IPS DF 6.9 (cell line): ENCODE results near the gene SPINT4.
A peak's percentile ranks its signal among the peaks of the same experiment; 100 is the strongest.
"Not testable (repeated sequence)": the region's sequence is repeated elsewhere in the genome, so short reads cannot be mapped to it uniquely, and the experiment has no call there.

ENCODE experiments used
- DNase-seq: peaks from one replicate; pipeline ENCODE4 v3.0.0-alpha.2; 2013; ENCODE audit warnings: low read depth, low spot score
- H3K27ac ChIP-seq: one replicate; pipeline ENCODE4 v1.5.1; 2013; ENCODE audit warnings: low read length, control low read depth
- H3K27me3 ChIP-seq: 2 replicates; pipeline ENCODE4 v1.6.1; 2013; ENCODE audit warnings: mild to moderate bottlenecking, low read length; ENCODE audit not compliant: control insufficient read depth, insufficient read depth
- H3K36me3 ChIP-seq: 2 replicates; pipeline ENCODE4 v1.6.1; 2013; ENCODE audit warnings: low read length; ENCODE audit not compliant: control insufficient read depth, insufficient read depth
- H3K4me1 ChIP-seq: 2 replicates; pipeline ENCODE4 v1.6.1; 2013; ENCODE audit warnings: low read length; ENCODE audit not compliant: control insufficient read depth, insufficient read depth
- H3K4me3 ChIP-seq: 2 replicates; pipeline ENCODE4 v1.5.1; 2013; ENCODE audit warnings: mild to moderate bottlenecking, low read length
- H3K9me3 ChIP-seq: 2 replicates; pipeline ENCODE4 v1.6.1; 2013; ENCODE audit warnings: low read length, inconsistent platforms; ENCODE audit not compliant: control insufficient read depth, insufficient read depth
- WGBS: extraction: QIAGEN DNeasy Blood & Tissue Kit; methylation state at CpG from one replicate; pipeline ENCODE4 v1.1.7; 2013; ENCODE audit warnings: mixed read lengths, missing lambda C conversion rate; ENCODE audit not compliant: insufficient read length, insufficient coverage; 5-methylcytosine and 5-hydroxymethylcytosine counted together

Gene SPINT4

GRCh38 chr20:45764618-45765282 is 42.6 kb downstream of the SPINT4 start:
- H3K36me3 ChIP-seq, H3K27me3 ChIP-seq, DNase-seq, H3K9me3 ChIP-seq, H3K4me3 ChIP-seq, H3K4me1 ChIP-seq: not testable (repeated sequence)
- peak overlapping the region; percentile 97 for H3K27ac ChIP-seq
- no CpG with 5 or more reads among the region's 13 CpGs for WGBS

GRCh38 chr20:45765307-45765875 is 43.2 kb downstream of the SPINT4 start:
- Histone ChIP-seq H3K4me1 (peaks cover 5% of the 10 kb centered on the region), H3K9me3 (no peaks in the 10 kb centered on the region), H3K27ac (peak overlapping the region; percentile 97), H3K27me3 (no peaks in the 10 kb centered on the region), H3K36me3 (no peaks in the 10 kb centered on the region), H3K4me3 (no peak overlapping the region)
- peak; percentile 41 for DNase-seq
- no CpG with 5 or more reads among the region's 4 CpGs for WGBS

GRCh38 chr20:45765980-45766379 is 43.8 kb downstream of the SPINT4 start:
- no peak overlapping the region for H3K4me3 ChIP-seq
- H3K9me3 ChIP-seq = no peaks in the 10 kb centered on the region
- no peaks in the 10 kb centered on the region for H3K27me3 ChIP-seq
- no peak for DNase-seq
- WGBS = no CpG with 5 or more reads among the region's 3 CpGs
- peaks cover 5% of the 10 kb centered on the region for H3K4me1 ChIP-seq
- no peaks in the 10 kb centered on the region for H3K36me3 ChIP-seq
- peak overlapping the region; percentile 97 for H3K27ac ChIP-seq

GRCh38 chr20:45768479-45768878 is 46.3 kb downstream of the SPINT4 start:
- no peaks in the 10 kb centered on the region for H3K9me3 ChIP-seq
- no peak overlapping the region for H3K4me3 ChIP-seq
- H3K27ac ChIP-seq = no peak overlapping the region
- H3K4me1 ChIP-seq = peaks cover 6% of the 10 kb centered on the region
- no peak for DNase-seq
- no peaks in the 10 kb centered on the region for H3K27me3 ChIP-seq
- H3K36me3 ChIP-seq = no peaks in the 10 kb centered on the region

GRCh38 chr20:45771182-45771759 is 49.1 kb downstream of the SPINT4 start:
- H3K27ac ChIP-seq = no peak overlapping the region
- H3K27me3 ChIP-seq = no peaks in the 10 kb centered on the region
- H3K4me1 ChIP-seq = peaks cover 3% of the 10 kb centered on the region
- WGBS = no CpG with 5 or more reads among the region's 5 CpGs
- no peaks in the 10 kb centered on the region for H3K36me3 ChIP-seq
- peak; percentile 87 for DNase-seq
- no peaks in the 10 kb centered on the region for H3K9me3 ChIP-seq
- no peak overlapping the region for H3K4me3 ChIP-seq

GRCh38 chr20:45772693-45773092 is 50.5 kb downstream of the SPINT4 start:
- Histone ChIP-seq H3K36me3 (no peaks in the 10 kb centered on the region), H3K27ac (no peak overlapping the region), H3K9me3 (no peaks in the 10 kb centered on the region), H3K27me3 (no peaks in the 10 kb centered on the region), H3K4me3 (no peak overlapping the region), H3K4me1 (peaks cover 1% of the 10 kb centered on the region; the same call in 1 of the 2 replicates)
- no peak for DNase-seq
- no CpG with 5 or more reads among the region's 3 CpGs for WGBS

- no peaks in the 10 kb centered on the region for H3K9me3 ChIP-seq
- H3K4me1 ChIP-seq = peaks cover 1% of the 10 kb centered on the region; the same call in 1 of the 2 replicates
- no peaks in the 10 kb centered on the region for H3K36me3 ChIP-seq
- no peak overlapping the region for H3K27ac ChIP-seq
- H3K27me3 ChIP-seq = no peaks in the 10 kb centered on the region
- WGBS = no CpG with 5 or more reads among the region's 2 CpGs
- H3K4me3 ChIP-seq = no peak overlapping the region
- DNase-seq = no peak
These were observed 52.8 kb downstream of the SPINT4 start for GRCh38 chr20:45774945-45775344.

GRCh38 chr20:45775411-45775810 is 53.3 kb downstream of the SPINT4 start:
- H3K36me3 ChIP-seq = no peaks in the 10 kb centered on the region
- no CpG with 5 or more reads among the region's 6 CpGs for WGBS
- peaks cover 1% of the 10 kb centered on the region; the same call in 1 of the 2 replicates for H3K4me1 ChIP-seq
- no peak overlapping the region for H3K4me3 ChIP-seq
- H3K27me3 ChIP-seq = no peaks in the 10 kb centered on the region
- DNase-seq = no peak
- no peaks in the 10 kb centered on the region for H3K9me3 ChIP-seq
- H3K27ac ChIP-seq = no peak overlapping the region
